MCF 10A (cell line): ENCODE data around the gene TNPO3. TPM values are rescaled to one million over a fixed set of nuclear protein-coding genes. Genes with fewer than 3 reads are reported as not detected.
A peak's percentile ranks its signal among the peaks of the same experiment; 100 is the strongest.

Experiments used
- BruUV-seq: library from RNA; stranded (reverse); fragments of 400-500 nt; replicated peaks from 2 replicates; lab custom pipeline; 2021; lab: Mats Ljungman, UMichigan
- CTCF ChIA-PET: fragments of 300-600 bp; sonication (Branson Sonifier 250); formaldehyde crosslinking; extraction: SDS; loops from one replicate; lab custom pipeline; 2021; ENCODE audit warnings: antibody characterized with exemption, inconsistent platforms; lab: Yijun Ruan, JAX
- POLR2A ChIA-PET: fragments of 300-600, 350-650 bp; sonication (Branson Sonifier 250); formaldehyde crosslinking; extraction: SDS; loops from one replicate; lab custom pipeline; 2020; ENCODE audit warnings: antibody characterized with exemption, inconsistent platforms; lab: Yijun Ruan, JAX
- DNase-seq: peaks from one replicate; pipeline ENCODE4 v3.0.0-alpha.2; 2018; ENCODE audit not compliant: unreplicated experiment
- H3K27ac Mint-ChIP-seq: one replicate; pipeline ENCODE4 v1.8.0; 2022; ENCODE audit warnings: mild to moderate bottlenecking, low read depth, mixed read lengths; ENCODE audit not compliant: unreplicated experiment
- H3K27me3 Mint-ChIP-seq: one replicate; pipeline ENCODE4 v1.8.0; 2022; ENCODE audit warnings: mixed read lengths; ENCODE audit not compliant: insufficient read depth, unreplicated experiment
- H3K36me3 Mint-ChIP-seq: one replicate; pipeline ENCODE4 v1.8.0; 2022; ENCODE audit warnings: mild to moderate bottlenecking, moderate library complexity, mixed read lengths; ENCODE audit not compliant: insufficient read depth, unreplicated experiment
- H3K4me1 Mint-ChIP-seq: one replicate; pipeline ENCODE4 v1.8.0; 2022; ENCODE audit warnings: mixed read lengths; ENCODE audit not compliant: insufficient read depth, unreplicated experiment
- H3K4me3 Mint-ChIP-seq: one replicate; pipeline ENCODE4 v1.8.0; 2022; ENCODE audit warnings: mild to moderate bottlenecking, moderate library complexity, mixed read lengths; ENCODE audit not compliant: unreplicated experiment
- H3K9me3 Mint-ChIP-seq: one replicate; pipeline ENCODE4 v1.8.0; 2022; ENCODE audit warnings: mixed read lengths; ENCODE audit not compliant: unreplicated experiment
- intact Hi-C: fragments of 100-400 bp; cut with micrococcal nuclease; formaldehyde crosslinking; loops from 2 replicates; pipeline ENCODE4 v1.14.1; 2022
- total RNA-seq: library from RNA; stranded (reverse); gene quantifications from 2 replicates; pipeline ENCODE4 v1.2.3, GENCODE V29; 2022
- TF ChIP-seq, protein P1 (sequence below): fragments of 200-600 bp; IDR thresholded peaks from one replicate; pipeline ENCODE4 v1.8.0; 2022; ENCODE audit warnings: antibody characterized with exemption, mild to moderate bottlenecking; ENCODE audit not compliant: unreplicated experiment

TNPO3 gene
- total RNA-seq, 1 experiment from 2014 or later = 42.3 TPM

DNA sequence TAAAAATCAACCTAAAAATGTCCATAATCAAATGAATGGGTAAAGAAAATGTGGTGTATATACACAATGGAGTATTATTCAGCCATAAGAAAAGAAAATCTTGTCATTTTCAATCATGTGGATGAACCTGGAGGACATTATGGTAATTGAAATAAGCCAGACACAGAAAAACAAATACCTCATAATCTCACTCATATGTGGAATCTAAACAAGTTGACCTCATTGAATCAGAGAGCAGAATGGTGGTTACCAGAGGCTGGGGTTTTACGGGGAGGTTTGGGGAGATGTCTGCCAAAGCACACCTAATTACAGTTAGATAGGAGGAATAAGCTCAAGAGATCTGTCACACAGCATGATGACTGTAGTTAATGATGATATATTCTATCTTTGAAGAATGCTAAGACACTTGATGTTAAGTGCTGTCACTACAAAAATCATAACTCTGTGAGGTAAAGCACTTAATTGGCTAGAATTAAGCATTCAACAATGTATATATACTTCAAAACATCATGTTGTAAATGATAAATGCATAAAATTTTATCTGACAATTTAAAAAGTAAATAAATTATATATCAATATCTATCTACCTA, 39.1 kb upstream of the TNPO3 start:
- ChIA-PET POLR2A (interaction anchor here (2.4 kb wide), 1 partner anchor 40 kb away, joined by 8 read pairs; the partner anchor contains the start of gene TNPO3), CTCF (interaction anchor here (0.6 to 1.0 kb wide), 2 partner anchors 35 to 210 kb away, joined by 4 read pairs; no protein-coding TSS in a partner anchor)
- Mint-ChIP-seq H3K4me3 (no peak overlapping the region), H3K9me3 (no peaks in the 10 kb centered on the region), H3K27ac (no peak overlapping the region), H3K36me3 (no peaks in the 10 kb centered on the region), H3K4me1 (peaks cover 5% of the 10 kb centered on the region), H3K27me3 (peaks cover 8% of the 10 kb centered on the region)
- DNase-seq = no peak
- TF ChIP-seq, protein P1, sequence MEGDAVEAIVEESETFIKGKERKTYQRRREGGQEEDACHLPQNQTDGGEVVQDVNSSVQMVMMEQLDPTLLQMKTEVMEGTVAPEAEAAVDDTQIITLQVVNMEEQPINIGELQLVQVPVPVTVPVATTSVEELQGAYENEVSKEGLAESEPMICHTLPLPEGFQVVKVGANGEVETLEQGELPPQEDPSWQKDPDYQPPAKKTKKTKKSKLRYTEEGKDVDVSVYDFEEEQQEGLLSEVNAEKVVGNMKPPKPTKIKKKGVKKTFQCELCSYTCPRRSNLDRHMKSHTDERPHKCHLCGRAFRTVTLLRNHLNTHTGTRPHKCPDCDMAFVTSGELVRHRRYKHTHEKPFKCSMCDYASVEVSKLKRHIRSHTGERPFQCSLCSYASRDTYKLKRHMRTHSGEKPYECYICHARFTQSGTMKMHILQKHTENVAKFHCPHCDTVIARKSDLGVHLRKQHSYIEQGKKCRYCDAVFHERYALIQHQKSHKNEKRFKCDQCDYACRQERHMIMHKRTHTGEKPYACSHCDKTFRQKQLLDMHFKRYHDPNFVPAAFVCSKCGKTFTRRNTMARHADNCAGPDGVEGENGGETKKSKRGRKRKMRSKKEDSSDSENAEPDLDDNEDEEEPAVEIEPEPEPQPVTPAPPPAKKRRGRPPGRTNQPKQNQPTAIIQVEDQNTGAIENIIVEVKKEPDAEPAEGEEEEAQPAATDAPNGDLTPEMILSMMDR = no peak
- BruUV-seq = no TSS peak
- intact Hi-C loops = no loop called here

DNA sequence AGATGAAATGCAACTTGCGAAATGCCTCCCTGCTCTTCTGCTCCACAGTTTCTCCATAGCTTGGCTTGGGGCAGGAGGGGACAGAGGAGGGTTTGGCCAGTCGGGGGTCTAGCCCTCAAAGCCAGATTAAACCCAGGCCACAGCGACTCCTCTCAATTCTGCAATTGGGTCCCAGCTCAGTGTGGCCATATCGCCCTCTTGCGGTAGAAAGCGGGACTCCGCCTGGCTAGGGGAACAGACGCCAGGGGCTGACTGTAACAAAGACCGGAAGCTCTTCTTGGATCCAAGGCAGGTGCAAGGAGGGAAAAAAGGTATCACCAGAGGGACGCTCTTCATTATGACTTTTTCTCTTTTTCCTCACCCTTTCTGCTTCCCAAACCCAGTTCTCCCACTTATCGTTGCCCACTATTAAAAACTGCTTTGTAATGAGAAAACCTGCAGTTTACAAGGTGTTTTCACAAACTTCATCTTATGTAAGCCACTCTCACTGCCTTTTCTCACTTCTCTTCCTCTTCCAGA, 36.6 kb upstream of the TNPO3 start:
- Mint-ChIP-seq H3K4me3 (no peak overlapping the region), H3K4me1 (peaks cover 5% of the 10 kb centered on the region), H3K27me3 (peaks cover 10% of the 10 kb centered on the region), H3K36me3 (no peaks in the 10 kb centered on the region), H3K9me3 (no peaks in the 10 kb centered on the region), H3K27ac (no peak overlapping the region)
- DNase-seq = peak; percentile 82
- TF ChIP-seq, protein P1 = peak; percentile 96
- ChIA-PET POLR2A (interaction anchor here (0.7 to 2.2 kb wide), 4 partner anchors 10 to 228 kb away, joined by 3 to 13 read pairs (median 4); partner anchors contain the start of gene TNPO3), CTCF (interaction anchor here (0.5 to 4.4 kb wide), 68 partner anchors 8 to 853 kb away, joined by 3 to 44 read pairs (median 4); partner anchors contain the start of genes ATP6V1F and TNPO3)
- intact Hi-C loops = loop anchor here (1.0 kb wide), 3 partner anchors 187 to 228 kb away; no protein-coding TSS in a partner anchor
- no TSS peak for BruUV-seq

DNA sequence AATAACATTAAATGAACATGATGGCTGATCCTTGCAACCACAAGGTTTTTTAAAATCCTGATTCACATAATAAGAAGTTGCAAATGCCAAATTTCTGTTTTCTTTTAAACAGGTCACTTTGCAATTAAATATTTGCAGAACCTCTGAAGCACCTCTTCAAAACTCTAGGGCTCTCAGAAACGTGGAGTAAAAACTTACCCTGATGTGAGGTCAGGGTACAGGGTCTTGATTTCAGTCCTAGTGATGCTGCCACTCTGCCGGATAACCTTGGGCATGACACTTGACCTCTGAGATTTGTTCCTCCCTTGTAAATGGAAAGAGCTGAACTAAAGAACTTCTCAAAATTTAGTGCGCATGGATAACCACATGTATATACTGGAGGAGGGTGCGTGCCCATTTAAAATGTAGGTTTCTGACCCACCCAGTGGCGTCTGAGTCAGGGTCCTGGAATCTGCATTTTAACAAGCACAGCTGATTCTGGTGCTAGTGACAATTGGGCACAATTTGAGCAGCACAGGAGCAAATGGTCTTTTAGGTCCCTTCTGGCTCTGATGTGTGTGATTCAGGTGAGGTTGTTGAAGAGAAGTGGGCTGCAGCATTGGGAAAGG, 35.5 kb upstream of the TNPO3 start:
- no peak overlapping the region for H3K27ac Mint-ChIP-seq
- CTCF ChIA-PET = interaction anchor here (0.5 to 4.4 kb wide), 26 partner anchors 9 to 666 kb away, joined by 3 to 44 read pairs (median 3); partner anchors contain the start of gene ATP6V1F

More for the DNA sequence above, 35.5 kb upstream of the TNPO3 start:
- POLR2A ChIA-PET = interaction anchor here (0.7 to 2.2 kb wide), 2 partner anchors 36 to 73 kb away, joined by 3 to 13 read pairs; partner anchors contain the start of gene TNPO3
- intact Hi-C loops = no loop called here
- Mint-ChIP-seq H3K4me1 (peaks cover 5% of the 10 kb centered on the region), H3K4me3 (no peak overlapping the region), H3K36me3 (no peaks in the 10 kb centered on the region), H3K9me3 (no peaks in the 10 kb centered on the region), H3K27me3 (peaks cover 10% of the 10 kb centered on the region)
- DNase-seq = no peak
- no TSS peak for BruUV-seq
- TF ChIP-seq, protein P1 = no peak
